Mesenchymal stem cell (in vitro differentiated cells and primary cell): ENCODE measurements around the gene TBX2.
"Not testable (repeated sequence)": the region's sequence is repeated elsewhere in the genome, so short reads cannot be mapped to it uniquely, and the experiment has no call there.

ENCODE experiments used
- DNase-seq: peaks from one replicate; pipeline ENCODE4 v3.0.0-alpha.2; 2013
- H2AFZ ChIP-seq: one replicate; pipeline ENCODE4 v1.6.1; 2013; ENCODE audit warnings: low read depth, mild to moderate bottlenecking, control low read depth, inconsistent platforms, low read length, moderate library complexity
- H2AK5ac ChIP-seq: 2 replicates; pipeline ENCODE4 v1.6.1; 2013; ENCODE audit warnings: low read length, moderate library complexity, mild to moderate bottlenecking, inconsistent platforms; ENCODE audit not compliant: severe bottlenecking
- H2BK120ac ChIP-seq: one replicate; pipeline ENCODE4 v1.6.1; 2013; ENCODE audit warnings: low read depth, mild to moderate bottlenecking, inconsistent platforms, low read length, moderate library complexity
- H2BK12ac ChIP-seq, 2 experiments: one replicate each; pipeline ENCODE4 v1.6.1; 2013; ENCODE audit warnings: inconsistent platforms in 2 of 2, low read length in 2 of 2, mild to moderate bottlenecking in 2 of 2, moderate library complexity in 2 of 2, control low read depth in 1 of 2
- H2BK15ac ChIP-seq: one replicate; pipeline ENCODE4 v1.6.1; 2013; ENCODE audit warnings: mild to moderate bottlenecking, low read depth, inconsistent platforms; ENCODE audit not compliant: poor library complexity, severe bottlenecking
- H2BK5ac ChIP-seq: 2 replicates; pipeline ENCODE4 v1.6.1; 2013; ENCODE audit warnings: low read depth, mild to moderate bottlenecking, low read length, control low read depth, inconsistent platforms; ENCODE audit not compliant: poor library complexity, severe bottlenecking
- H3K14ac ChIP-seq, 2 experiments: one replicate each; pipeline ENCODE4 v1.6.1; 2013; ENCODE audit warnings: inconsistent platforms in 2 of 2, low read length in 2 of 2, control low read depth in 1 of 2, mild to moderate bottlenecking in 1 of 2, moderate library complexity in 1 of 2
- H3K18ac ChIP-seq, 2 experiments: one replicate each; pipeline ENCODE4 v1.6.1; 2013; ENCODE audit warnings: inconsistent platforms in 2 of 2, low read length in 2 of 2, control low read depth in 1 of 2, low read depth in 1 of 2, mild to moderate bottlenecking in 1 of 2
- H3K23ac ChIP-seq, 2 experiments: one replicate each; pipeline ENCODE4 v1.6.1; 2013; ENCODE audit warnings: inconsistent platforms in 2 of 2, low read length in 2 of 2, mild to moderate bottlenecking in 2 of 2, moderate library complexity in 2 of 2, control low read depth in 1 of 2
- H3K27ac ChIP-seq: 2 replicates; pipeline ENCODE4 v1.5.1; 2013; ENCODE audit warnings: mild to moderate bottlenecking, moderate library complexity, low read length, control low read depth, inconsistent platforms; ENCODE audit not compliant: poor library complexity, severe bottlenecking
- H3K27me3 ChIP-seq, 2 experiments: 2 replicates each; pipeline versions ENCODE4 v1.6.1 to v1.7.0; 2013; ENCODE audit warnings: low read length in 2 of 2, mild to moderate bottlenecking in 2 of 2, moderate library complexity in 2 of 2, control low read depth in 1 of 2, inconsistent platforms in 1 of 2; ENCODE audit not compliant: control insufficient read depth in 1 of 2, insufficient read depth in 1 of 2
- H3K36me3 ChIP-seq, 2 experiments: 2 replicates each; pipeline versions ENCODE4 v1.6.1 to v1.7.0; 2013; ENCODE audit warnings: low read length in 2 of 2, control low read depth in 1 of 2, inconsistent platforms in 1 of 2, low read depth in 1 of 2, mild to moderate bottlenecking in 1 of 2; ENCODE audit not compliant: insufficient read depth in 2 of 2, control insufficient read depth in 1 of 2
- H3K4ac ChIP-seq, 2 experiments: one replicate each; pipeline ENCODE4 v1.6.1; 2013; ENCODE audit warnings: inconsistent platforms in 2 of 2, low read length in 2 of 2, mild to moderate bottlenecking in 2 of 2, moderate library complexity in 2 of 2, control low read depth in 1 of 2, low read depth in 1 of 2
- H3K4me1 ChIP-seq: 2 replicates; pipeline ENCODE4 v1.6.1; 2013; ENCODE audit warnings: low read depth, low read length, control low read depth; ENCODE audit not compliant: control insufficient read depth, insufficient read depth
- H3K4me2 ChIP-seq: 2 replicates; pipeline ENCODE4 v1.6.1; 2013; ENCODE audit warnings: low read length, mild to moderate bottlenecking, inconsistent platforms; ENCODE audit not compliant: poor library complexity, severe bottlenecking
- H3K4me3 ChIP-seq, 2 experiments: 2 replicates each; pipeline versions ENCODE4 v1.5.1 to v1.7.0; 2013; ENCODE audit warnings: low read length in 2 of 2, mild to moderate bottlenecking in 2 of 2, control low read depth in 1 of 2, low read depth in 1 of 2; ENCODE audit not compliant: insufficient read depth in 1 of 2
- H3K79me1 ChIP-seq: replicated peaks from 2 replicates; pipeline ENCODE4 v1.6.1; 2013; ENCODE audit warnings: mild to moderate bottlenecking, control low read depth, low read length, inconsistent platforms; ENCODE audit not compliant: poor library complexity, severe bottlenecking
- H3K9ac ChIP-seq: 2 replicates; pipeline ENCODE4 v1.7.0; 2013; ENCODE audit warnings: mild to moderate bottlenecking, low read length, moderate library complexity
- H3K9me3 ChIP-seq: 2 replicates; pipeline ENCODE4 v1.7.0; 2013; ENCODE audit warnings: mild to moderate bottlenecking, low read length; ENCODE audit not compliant: control insufficient read depth
- H4K8ac ChIP-seq: one replicate; pipeline ENCODE4 v1.6.1; 2013; ENCODE audit warnings: inconsistent platforms, mild to moderate bottlenecking, low read length, moderate library complexity
- H4K91ac ChIP-seq: one replicate; pipeline ENCODE4 v1.6.1; 2013; ENCODE audit warnings: mild to moderate bottlenecking, low read length, inconsistent platforms
- WGBS: methylation state at CpG from one replicate; pipeline ENCODE4 v1.1.7; 2013; ENCODE audit warnings: mixed read lengths; 5-methylcytosine and 5-hydroxymethylcytosine counted together

Gene TBX2

DNA sequence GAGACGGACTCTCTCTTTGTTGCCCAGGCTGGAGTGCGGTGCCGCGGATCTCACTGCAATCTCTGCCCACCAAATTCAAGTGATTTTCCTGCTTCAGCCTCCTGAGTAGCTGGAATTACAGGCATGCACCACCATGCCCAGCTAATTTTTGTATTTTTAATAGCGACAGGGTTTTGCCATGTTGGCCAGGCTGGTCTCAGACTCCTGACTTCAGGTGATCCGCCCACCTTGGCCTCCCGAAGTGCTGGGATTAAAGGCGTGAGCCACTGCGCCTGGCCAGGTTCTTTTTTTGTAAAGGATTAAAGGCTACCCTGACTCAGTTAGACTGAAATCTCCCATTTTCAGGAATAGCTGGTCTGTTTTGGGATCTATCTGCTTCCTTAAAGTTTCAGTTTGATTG lies 40.1 kb upstream of the TBX2 start:
- 94% methylated on average over 9 of the region's 9 CpGs for WGBS
- not testable (repeated sequence) for H3K27me3 ChIP-seq, H4K8ac ChIP-seq, H3K27ac ChIP-seq, H2BK12ac ChIP-seq, H2BK5ac ChIP-seq, DNase-seq, H2BK120ac ChIP-seq, H3K4me1 ChIP-seq, H3K79me1 ChIP-seq, H3K9ac ChIP-seq, H2BK15ac ChIP-seq, H3K4me2 ChIP-seq, H2AFZ ChIP-seq, H3K23ac ChIP-seq, H3K4ac ChIP-seq, H3K36me3 ChIP-seq, H3K9me3 ChIP-seq, H3K4me3 ChIP-seq, H3K18ac ChIP-seq, H4K91ac ChIP-seq, H2AK5ac ChIP-seq, H3K14ac ChIP-seq

DNA sequence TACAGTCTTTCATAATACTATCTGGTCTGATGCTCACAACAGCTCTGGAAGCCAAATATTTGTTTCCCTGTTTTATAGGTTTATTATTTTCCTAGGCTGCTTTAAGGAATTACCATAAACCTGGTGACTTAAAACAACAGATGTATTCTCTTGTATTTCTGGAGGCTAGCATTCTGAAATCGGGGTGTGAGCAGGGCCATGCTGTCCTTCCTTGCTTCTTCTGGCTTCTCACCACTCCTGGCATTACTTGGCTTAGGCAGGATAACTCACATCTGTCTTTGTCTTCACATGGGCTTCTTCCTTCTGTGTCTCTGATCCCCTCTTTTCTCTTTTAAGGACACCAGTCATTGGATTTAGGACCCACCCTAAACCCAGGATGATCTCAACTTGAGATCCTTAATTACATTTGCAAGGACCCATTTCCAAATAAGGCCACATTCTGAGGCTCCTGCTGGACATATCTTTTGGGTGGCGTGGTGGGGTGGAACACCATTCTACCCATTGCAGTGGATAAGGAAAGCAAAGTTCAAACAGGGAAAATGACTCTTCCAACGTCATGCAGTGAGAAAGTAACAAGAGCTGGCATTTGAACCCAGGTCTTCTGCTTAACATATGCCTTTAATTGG lies 39.2 kb upstream of the TBX2 start:
- Histone ChIP-seq H3K79me1 (no peaks in the 10 kb centered on the region), H3K9me3 (no peaks in the 10 kb centered on the region), H2BK15ac (peak overlapping the region; percentile 93), H4K8ac (peak overlapping the region; percentile 43), H3K14ac (no peak overlapping the region), H3K23ac (no peak overlapping the region), H2BK120ac (peak overlapping the region; percentile 62), H3K4me2 (no peak overlapping the region), H2BK12ac (peak overlapping the region; percentile 76 to 93), H3K36me3 (no peaks in the 10 kb centered on the region), H3K9ac (no peak overlapping the region), H2AFZ (no peak overlapping the region), H3K4me3 (no peak overlapping the region), H2AK5ac (peak overlapping the region; percentile 93), H4K91ac (no peak overlapping the region), H3K27ac (no peak overlapping the region), H3K4me1 (peaks cover 4% of the 10 kb centered on the region), H3K4ac (no peak overlapping the region), H3K27me3 (no peaks in the 10 kb centered on the region), H2BK5ac (no peak overlapping the region), H3K18ac (peak overlapping the region; percentile 42 to 66)
- 95% methylated on average over 3 of the region's 3 CpGs for WGBS
- no peak for DNase-seq

DNA sequence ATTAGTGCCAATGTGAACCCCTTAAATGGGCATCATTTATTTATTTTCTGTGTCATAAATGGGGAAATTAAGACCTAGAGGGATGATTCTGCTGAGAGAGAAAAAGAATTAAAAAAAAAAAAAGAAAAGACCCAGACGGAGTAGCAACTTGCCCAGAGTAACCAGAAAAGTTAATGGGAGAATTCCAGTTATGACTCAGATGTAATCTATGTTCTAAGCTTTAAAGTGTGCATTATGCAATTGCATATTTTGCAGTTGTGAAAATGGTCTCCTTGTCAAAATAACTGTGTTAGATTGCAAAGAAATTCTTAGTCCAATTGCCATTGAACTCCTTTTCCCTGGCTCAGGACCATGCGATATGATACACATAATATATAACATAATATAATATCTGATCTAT lies 38.6 kb upstream of the TBX2 start:
- H3K27me3 ChIP-seq = no peaks in the 10 kb centered on the region
- H3K9ac ChIP-seq = no peak overlapping the region
- H3K36me3 ChIP-seq = no peaks in the 10 kb centered on the region
- no peak overlapping the region for H2BK120ac ChIP-seq
- H2BK5ac ChIP-seq = no peak overlapping the region
- no peak overlapping the region for H3K4me2 ChIP-seq
- 0% methylated on average over 1 of the region's 2 CpGs for WGBS
- H2AFZ ChIP-seq = no peak overlapping the region
- H3K4me1 ChIP-seq = peaks cover 4% of the 10 kb centered on the region
- no peak overlapping the region for H3K27ac ChIP-seq
- no peak overlapping the region for H2AK5ac ChIP-seq
- no peak overlapping the region for H4K91ac ChIP-seq
- H2BK12ac ChIP-seq = no peak overlapping the region
- H3K14ac ChIP-seq = no peak overlapping the region
- no peak overlapping the region for H3K23ac ChIP-seq
- no peak overlapping the region for H2BK15ac ChIP-seq
- H3K79me1 ChIP-seq = no peaks in the 10 kb centered on the region
- no peak overlapping the region for H3K18ac ChIP-seq
- H3K4ac ChIP-seq = no peak overlapping the region
- H4K8ac ChIP-seq = no peak overlapping the region
- no peaks in the 10 kb centered on the region for H3K9me3 ChIP-seq
- DNase-seq = peak; percentile 78
- H3K4me3 ChIP-seq = no peak overlapping the region

DNA sequence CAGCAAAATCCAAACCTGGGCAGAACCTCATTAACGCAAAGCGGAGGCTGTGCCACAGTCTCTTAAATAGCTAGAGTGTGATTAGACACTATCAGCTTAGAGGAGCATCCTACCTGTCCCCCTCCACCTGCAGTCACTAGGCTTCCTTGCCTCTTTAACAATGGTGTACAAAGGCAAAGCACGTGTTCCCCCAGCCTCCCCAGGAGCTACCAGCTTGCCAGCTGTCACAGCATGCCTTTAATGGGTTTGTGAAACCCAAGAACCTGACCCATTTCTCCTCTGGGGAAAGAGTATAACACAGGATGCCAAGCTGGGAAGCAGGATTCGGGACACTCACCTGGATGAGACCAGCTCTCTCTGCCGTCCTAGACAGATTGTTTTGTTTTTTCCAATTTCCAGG lies 37.2 kb upstream of the TBX2 start:
- Histone ChIP-seq H3K27ac (no peak overlapping the region), H2BK12ac (peak overlapping the region; percentile 17 to 78), H2BK5ac (no peak overlapping the region), H3K23ac (no peak overlapping the region), H2AFZ (no peak overlapping the region), H3K27me3 (no peaks in the 10 kb centered on the region), H2BK15ac (no peak overlapping the region), H4K91ac (no peak overlapping the region), H2AK5ac (no peak overlapping the region), H3K14ac (no peak overlapping the region), H3K4ac (no peak overlapping the region), H3K4me3 (no peak overlapping the region), H3K9ac (no peak overlapping the region), H2BK120ac (no peak overlapping the region), H3K4me1 (peaks cover 3% of the 10 kb centered on the region), H3K4me2 (no peak overlapping the region), H4K8ac (no peak overlapping the region), H3K18ac (no peak overlapping the region), H3K79me1 (no peaks in the 10 kb centered on the region), H3K36me3 (no peaks in the 10 kb centered on the region), H3K9me3 (no peaks in the 10 kb centered on the region)
- 86% methylated on average over 5 of the region's 5 CpGs for WGBS
- no peak for DNase-seq
